HG03095 (cell line): Measurements from ENCODE around the gene TAS2R38.
"Not testable (repeated sequence)": the region's sequence is repeated elsewhere in the genome, so short reads cannot be mapped to it uniquely, and the experiment has no call there.

Experiments used
- ATAC-seq: cut with Tn5 transposase; IDR thresholded peaks from one replicate; pipeline ENCODE4 v1.9.1; 2021; ENCODE audit warnings: moderate library complexity; ENCODE audit not compliant: unreplicated experiment

TAS2R38 gene

DNA sequence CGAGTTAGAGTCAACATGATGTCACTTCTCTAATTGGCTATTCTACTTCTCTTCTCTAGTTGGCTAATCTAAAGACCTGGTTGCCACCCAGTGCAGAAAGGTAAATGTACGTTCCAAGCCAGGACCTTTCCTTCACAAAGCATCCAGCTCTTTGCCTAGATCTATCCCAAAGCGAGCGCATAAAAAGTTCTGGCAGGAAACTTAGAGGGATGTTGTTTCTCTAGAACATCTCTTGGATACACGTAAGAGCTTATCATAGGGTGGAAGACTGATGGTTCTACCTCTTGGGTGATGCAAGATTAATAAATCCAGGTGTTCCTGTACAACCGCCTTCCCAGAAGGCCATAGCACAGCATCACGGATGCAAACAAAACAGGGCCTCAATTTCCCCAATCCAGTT lies at the start of gene TAS2R38:
Gene TAS2R38 (minus strand): TSS at position 101 of the 400 bp plus-strand sequence. CDS start 84 bp downstream, at position 17.
- no peak for ATAC-seq

- no peak for ATAC-seq
These were observed 44.6 kb upstream of the TAS2R38 start for GRCh38 chr7:142018154-142018553.

- ATAC-seq, result no peak
These were observed 43.9 kb upstream of the TAS2R38 start for GRCh38 chr7:142017451-142017850.

GRCh38 chr7:142012825-142013511 lies 39.4 kb upstream of the TAS2R38 start:
- no peak for ATAC-seq

- no peak for ATAC-seq
These were observed 37.5 kb upstream of the TAS2R38 start for GRCh38 chr7:142010952-142011548.

DNA sequence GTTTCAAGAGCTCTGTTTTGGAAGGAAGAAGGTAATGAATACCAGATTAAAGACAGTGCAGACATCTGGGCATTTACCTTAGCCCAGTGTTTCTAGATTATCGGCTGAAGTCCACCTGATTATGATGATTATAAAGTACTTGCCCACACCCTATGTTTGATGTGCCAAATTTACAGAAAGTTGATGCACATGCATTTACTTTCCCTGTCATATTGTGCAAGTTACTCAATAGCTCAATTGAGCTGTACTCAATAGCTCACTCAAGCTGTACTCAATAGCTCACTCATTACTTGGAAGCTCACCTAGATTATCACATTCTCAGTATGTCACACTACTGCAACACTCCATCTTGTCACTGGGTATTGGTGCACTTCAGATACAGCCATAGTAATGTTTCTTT lies 35.6 kb upstream of the TAS2R38 start:
- no peak for ATAC-seq

DNA sequence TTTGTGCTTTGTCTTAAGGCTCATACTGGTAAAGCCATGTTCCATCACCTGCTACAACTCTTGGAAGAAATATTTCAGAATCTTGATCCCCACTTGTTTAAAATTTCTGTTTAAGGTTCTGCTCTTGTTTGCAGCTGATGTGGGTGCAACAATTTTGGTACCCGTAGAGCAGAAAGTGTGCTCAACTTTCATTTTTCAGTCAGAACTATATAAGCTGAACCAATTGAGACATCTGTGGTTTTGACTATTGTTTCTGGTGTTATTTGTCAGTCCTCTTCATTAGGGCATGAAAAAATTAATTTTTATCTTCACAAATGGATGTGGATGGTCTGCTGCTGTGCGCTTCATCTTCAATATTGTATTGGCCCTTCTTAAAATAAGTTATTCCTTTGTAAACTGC lies 33.0 kb upstream of the TAS2R38 start:
- no peak for ATAC-seq

- no peak for ATAC-seq
These were observed 28.6 kb upstream of the TAS2R38 start for GRCh38 chr7:142002179-142002578.

DNA sequence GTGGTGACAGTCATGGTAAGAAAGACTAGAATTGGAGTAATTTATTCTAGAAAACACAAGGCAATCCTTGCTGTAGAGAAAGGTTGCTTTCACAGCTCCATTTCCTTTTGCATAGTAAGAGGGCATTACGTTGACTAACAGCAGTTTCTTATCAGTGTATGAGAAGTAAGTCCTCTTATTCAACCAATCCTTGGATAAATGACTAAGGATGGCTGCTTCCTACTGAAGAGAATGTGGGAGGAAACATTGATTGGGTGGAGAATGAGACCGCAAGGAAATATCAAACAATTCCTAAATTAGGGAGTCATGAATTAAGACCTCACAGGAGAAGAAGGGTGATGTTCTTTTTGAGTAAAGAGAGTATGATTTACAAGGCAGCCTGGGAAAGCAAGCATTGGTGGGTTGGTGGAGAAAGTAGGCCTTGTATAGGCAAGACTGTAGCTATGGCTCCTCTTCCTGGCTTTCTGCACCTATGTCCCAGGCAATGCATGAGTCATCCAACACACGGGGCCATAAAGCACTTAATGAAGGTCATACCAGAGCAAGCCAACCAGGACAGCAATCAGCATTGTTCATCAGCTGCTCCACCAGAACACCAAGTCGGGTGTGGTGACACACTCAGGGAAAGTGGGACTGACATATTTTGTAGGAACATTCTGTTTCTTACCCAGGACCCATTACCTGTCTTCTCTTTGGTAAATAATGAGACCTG lies 27.7 kb upstream of the TAS2R38 start:
- ATAC-seq, result no peak

- ATAC-seq, result no peak
These were observed 26.7 kb upstream of the TAS2R38 start for GRCh38 chr7:142000244-142000643.

DNA sequence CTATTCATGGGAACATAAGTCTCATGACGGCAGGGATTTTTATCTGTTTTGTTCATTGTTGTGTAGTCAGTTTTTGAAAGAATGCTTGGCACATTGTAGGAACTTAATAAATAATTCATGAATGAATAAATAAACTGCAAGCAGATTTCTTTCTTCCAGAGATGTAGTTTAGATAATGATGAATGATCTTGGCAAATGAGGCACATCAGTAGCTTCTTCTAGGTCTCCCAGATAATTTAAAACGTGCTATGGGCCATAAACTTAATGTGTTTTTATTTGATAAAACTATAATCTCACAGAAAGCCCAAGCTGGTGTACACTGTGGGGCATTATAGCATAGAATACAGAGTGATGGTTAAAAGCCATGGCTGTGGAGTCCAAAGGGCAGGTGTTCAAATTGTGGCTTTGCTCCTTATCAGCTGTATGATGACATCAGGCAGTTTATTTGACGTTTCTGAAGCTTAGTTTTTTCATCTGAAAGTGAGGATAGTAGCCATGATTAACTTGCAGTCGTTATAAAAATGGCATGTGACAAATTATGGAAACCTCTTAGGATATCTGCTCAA lies 25.6 kb upstream of the TAS2R38 start:
- no peak for ATAC-seq

DNA sequence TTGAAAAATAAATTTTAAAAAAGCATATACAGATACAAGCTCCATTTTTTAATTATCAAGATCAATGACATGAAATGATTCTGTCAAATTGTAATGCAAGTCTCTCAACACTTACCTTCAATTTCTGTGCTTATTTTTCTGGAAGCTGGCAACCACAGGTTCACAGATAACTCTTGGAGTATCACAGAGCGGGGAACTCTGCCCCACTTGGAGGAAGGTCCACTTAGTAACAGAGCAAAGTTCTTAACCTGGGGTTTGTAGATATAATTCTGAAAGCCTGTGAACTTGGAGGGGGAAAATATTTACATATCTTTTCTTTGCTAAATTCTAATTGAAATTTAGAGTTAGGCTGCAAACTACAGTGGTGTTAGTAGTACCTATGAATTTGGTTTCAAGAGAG lies 19.8 kb upstream of the TAS2R38 start:
- no peak for ATAC-seq

DNA sequence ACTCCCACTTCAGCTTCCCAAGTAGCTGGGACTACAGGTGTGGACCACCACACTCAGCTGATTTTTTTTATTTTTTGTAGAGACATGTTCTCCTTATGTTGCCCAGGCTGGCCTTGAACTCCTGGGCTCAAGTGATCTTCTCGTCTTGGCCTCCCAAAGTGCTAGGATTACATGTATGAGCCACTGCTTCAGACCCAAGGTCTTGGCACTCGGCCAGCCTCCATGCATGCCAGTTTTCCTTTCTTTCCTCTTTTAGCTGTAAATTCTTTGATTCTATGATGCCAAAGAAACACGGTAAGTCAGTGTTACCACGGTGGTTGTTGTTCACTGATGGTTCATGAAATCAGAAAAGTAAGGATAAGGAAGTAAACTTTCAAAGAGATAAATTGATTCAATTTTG lies 19.1 kb upstream of the TAS2R38 start:
- no peak for ATAC-seq

DNA sequence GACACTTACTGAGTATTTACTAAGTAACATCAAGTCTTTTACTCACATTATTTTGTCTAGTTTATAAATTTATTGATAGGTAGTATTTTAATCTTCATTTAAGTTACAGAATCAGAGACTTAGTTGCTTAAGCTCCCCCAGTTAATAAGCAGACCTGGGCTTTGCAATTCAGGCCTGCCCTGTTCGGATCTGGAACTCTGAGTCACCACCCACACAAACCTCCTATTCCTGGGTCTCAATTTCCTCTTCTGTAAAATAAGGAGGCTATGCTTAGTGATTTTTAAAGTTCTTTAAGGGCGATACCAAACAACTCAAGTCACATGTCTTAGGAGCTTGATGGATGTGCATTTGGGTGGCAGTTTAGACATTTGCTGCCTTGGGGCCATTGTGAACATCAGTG lies 18.6 kb upstream of the TAS2R38 start:
- ATAC-seq, result no peak

DNA sequence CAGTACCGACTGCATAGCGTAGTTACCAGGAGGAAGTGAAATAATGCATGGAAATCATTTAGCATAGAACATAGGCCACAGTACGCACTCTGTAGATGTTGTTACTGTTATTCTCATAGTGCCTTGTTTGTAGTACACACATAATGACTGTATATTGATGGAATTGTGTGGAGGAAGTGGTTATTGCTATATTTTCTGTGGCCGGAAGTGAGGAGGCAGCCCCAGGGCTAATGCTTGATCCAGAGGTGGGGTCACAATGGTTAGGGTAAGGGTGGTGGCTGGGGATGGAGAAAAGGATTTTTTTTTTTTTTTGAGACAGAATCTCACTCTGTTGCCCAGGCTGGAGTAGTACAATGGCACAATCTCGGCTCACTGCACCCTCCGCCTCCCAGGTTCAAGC lies 17.6 kb upstream of the TAS2R38 start:
- ATAC-seq, result no peak

GRCh38 chr7:141990011-141990725 lies 16.6 kb upstream of the TAS2R38 start:
- no peak for ATAC-seq

DNA sequence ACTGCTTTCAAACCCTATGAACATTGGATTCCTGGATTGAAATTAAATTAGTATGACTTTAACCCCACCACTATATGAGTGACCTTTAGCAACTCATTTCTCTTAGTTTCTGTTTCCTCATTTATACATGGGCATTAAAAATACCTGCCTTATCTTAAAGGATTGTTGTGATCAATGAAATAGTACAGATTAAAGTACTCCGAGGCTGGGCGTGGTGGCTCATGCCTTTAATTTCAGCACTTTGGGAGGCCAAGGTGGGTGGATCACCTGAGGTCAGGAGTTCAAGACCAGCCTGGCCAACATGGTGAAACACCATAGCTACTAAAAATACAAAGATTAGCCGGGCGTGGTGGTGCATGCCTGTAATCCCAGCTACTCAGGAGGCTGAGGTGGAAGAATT lies 14.2 kb upstream of the TAS2R38 start:
- not testable (repeated sequence) for ATAC-seq

DNA sequence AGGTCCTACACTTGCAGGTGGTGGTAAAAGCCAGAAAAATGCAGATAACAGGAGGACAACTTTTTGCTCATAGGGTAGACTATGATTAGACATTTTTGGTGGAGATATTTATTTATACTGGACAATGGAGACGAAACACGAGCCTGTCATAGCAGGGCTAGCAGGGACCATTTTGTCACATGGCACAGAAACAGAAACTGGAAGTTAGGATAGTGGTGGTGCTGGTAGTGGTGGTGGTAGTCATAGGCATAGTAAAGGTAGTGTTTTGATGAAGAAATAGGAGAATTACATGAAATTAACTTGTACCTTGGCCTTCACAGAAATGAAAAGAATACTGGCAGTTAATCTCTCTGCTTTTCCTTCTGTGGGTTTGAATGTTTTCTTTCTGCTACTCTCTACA lies 13.3 kb upstream of the TAS2R38 start:
- ATAC-seq, result no peak

DNA sequence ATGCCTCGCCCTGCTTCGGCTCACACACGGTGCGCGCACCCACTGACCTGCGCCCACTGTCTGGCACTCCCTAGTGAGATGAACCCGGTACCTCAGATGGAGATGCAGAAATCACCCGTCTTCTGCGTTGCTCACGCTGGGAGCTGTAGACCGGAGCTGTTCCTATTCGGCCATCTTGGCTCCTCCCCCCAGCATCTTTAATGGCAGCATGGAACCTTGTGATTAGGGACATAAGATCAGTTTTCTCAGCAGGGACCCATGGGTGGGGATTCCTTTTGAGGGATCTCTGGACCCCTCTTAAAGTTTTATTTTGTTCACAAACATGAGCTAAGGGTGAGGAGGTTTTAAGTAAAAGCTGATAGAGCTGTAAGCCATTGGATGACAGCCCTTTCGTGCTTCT lies 12.4 kb upstream of the TAS2R38 start:
- ATAC-seq, result not testable (repeated sequence)

DNA sequence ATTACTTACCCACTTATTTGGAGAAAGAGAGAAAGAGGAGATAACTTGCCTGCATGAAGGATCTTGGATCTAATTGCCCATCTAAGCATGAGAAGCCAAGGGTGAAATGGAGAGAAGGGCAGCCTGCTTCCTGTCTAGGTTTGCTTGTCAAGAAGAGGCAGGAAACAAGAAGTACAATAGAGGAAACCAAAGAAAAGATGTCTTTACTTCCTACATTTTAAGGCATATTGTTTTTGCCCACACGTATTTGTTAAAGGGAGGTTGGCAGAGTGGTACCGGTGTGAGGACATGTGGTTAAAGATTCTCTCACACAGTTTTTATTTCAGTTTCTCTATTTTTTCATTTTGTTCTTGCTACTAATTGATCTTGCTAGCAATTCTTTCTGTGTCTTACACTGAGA lies 6.0 kb upstream of the TAS2R38 start:
- no peak for ATAC-seq

GRCh38 chr7:141978351-141978750 lies 4.8 kb upstream of the TAS2R38 start:
- no peak for ATAC-seq
